Measurements from ENCODE around the gene CREB3L2. TPM values are rescaled to one million over a fixed set of nuclear protein-coding genes. Genes with fewer than 3 reads are reported as not detected.
A peak's percentile ranks its signal among the peaks of the same experiment; 100 is the strongest.

The CREB3L2 gene
- total RNA-seq, 1 donor: 28.6 TPM

DNA sequence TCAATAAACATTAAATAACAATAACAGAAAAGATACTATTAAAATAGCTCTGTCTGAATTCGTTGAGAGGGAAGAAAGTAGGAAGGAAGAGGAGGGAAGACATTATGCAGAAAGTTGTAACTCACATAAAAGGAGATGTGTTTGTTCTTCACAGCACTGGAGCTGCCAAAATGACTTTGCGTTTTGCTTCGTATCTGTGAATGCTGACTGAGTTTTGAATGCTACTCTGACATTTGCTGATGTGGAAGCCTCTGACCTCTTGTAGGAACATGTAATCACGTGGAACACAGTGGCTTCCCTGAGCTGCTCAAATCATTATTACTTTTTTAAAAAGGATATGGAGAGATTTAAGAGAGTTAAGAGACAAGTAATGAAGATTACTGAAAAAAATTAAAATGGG, 139.5 kb downstream of the CREB3L2 start:
- Histone ChIP-seq H3K27me3 (ENCODE audit: insufficient read depth, low read length) (no peaks in the 10 kb centered on the region), H3K79me2 (ENCODE audit: insufficient read depth, low read length) (no peaks in the 10 kb centered on the region), H3K27ac (ENCODE audit: low read depth, low read length) (no peak overlapping the region), H3K9me3 (ENCODE audit: low read depth, low read length) (no peaks in the 10 kb centered on the region), H3K4me3 (ENCODE audit: insufficient read depth, low read length) (no peak overlapping the region), H3K4me1 (ENCODE audit: insufficient read depth, low read length) (no peaks in the 10 kb centered on the region), H3K4me2 (ENCODE audit: insufficient read depth, low read length) (no peak overlapping the region), H3K36me3 (ENCODE audit: insufficient read depth, low read length) (peaks cover 65% of the 10 kb centered on the region), H2AFZ (ENCODE audit: low read length) (no peak overlapping the region), H4K20me1 (ENCODE audit: insufficient read depth, low read length) (no peaks in the 10 kb centered on the region)
- TF ChIP-seq, protein P1, sequence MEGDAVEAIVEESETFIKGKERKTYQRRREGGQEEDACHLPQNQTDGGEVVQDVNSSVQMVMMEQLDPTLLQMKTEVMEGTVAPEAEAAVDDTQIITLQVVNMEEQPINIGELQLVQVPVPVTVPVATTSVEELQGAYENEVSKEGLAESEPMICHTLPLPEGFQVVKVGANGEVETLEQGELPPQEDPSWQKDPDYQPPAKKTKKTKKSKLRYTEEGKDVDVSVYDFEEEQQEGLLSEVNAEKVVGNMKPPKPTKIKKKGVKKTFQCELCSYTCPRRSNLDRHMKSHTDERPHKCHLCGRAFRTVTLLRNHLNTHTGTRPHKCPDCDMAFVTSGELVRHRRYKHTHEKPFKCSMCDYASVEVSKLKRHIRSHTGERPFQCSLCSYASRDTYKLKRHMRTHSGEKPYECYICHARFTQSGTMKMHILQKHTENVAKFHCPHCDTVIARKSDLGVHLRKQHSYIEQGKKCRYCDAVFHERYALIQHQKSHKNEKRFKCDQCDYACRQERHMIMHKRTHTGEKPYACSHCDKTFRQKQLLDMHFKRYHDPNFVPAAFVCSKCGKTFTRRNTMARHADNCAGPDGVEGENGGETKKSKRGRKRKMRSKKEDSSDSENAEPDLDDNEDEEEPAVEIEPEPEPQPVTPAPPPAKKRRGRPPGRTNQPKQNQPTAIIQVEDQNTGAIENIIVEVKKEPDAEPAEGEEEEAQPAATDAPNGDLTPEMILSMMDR (IDR thresholded peaks at IDR 0.05; ENCODE audit: extremely low read depth, low read depth, low read length): no peak
- DNase-seq (ENCODE audit: insufficient read length, low spot score, missing footprints): no peak

DNA sequence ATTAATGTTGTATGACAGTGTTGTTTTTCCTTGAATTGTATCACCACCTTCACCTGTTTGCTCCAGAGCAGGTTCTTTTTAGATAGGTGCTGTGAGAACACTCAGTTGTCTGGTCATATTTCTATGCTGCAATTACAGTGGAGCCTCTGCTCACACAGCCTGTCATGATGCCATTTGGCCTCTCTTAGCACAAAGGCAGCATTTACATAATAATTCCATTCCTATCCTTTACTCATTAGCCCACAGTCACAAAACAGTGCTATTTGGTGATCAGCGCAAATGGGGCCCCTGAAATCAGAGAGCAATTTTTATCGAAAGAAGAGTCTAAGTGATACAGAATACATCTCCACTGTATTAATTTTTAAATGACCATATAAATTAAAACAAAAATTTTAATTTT, 141.3 kb downstream of the CREB3L2 start:
- Histone ChIP-seq H3K4me3 (ENCODE audit: insufficient read depth, low read length) (no peak overlapping the region), H3K79me2 (ENCODE audit: insufficient read depth, low read length) (no peaks in the 10 kb centered on the region), H3K4me2 (ENCODE audit: insufficient read depth, low read length) (no peak overlapping the region), H3K27ac (ENCODE audit: low read depth, low read length) (no peak overlapping the region), H2AFZ (ENCODE audit: low read length) (no peak overlapping the region), H3K36me3 (ENCODE audit: insufficient read depth, low read length) (peaks cover 48% of the 10 kb centered on the region), H3K9me3 (ENCODE audit: low read depth, low read length) (no peaks in the 10 kb centered on the region), H4K20me1 (ENCODE audit: insufficient read depth, low read length) (no peaks in the 10 kb centered on the region), H3K4me1 (ENCODE audit: insufficient read depth, low read length) (no peaks in the 10 kb centered on the region), H3K27me3 (ENCODE audit: insufficient read depth, low read length) (no peaks in the 10 kb centered on the region)
- no peak for DNase-seq (ENCODE audit: insufficient read length, low spot score, missing footprints)
- TF ChIP-seq, protein P1 (IDR thresholded peaks at IDR 0.05; ENCODE audit: extremely low read depth, low read depth, low read length): no peak

GRCh38 chr7:137853053-137853452, 148.8 kb downstream of the CREB3L2 start:
- no peak for DNase-seq (ENCODE audit: insufficient read length, low spot score, missing footprints)
- TF ChIP-seq, protein P1 (IDR thresholded peaks at IDR 0.05; ENCODE audit: extremely low read depth, low read depth, low read length): no peak
- Histone ChIP-seq H3K79me2 (ENCODE audit: insufficient read depth, low read length) (no peaks in the 10 kb centered on the region), H3K9me3 (ENCODE audit: low read depth, low read length) (no peaks in the 10 kb centered on the region), H3K27me3 (ENCODE audit: insufficient read depth, low read length) (no peaks in the 10 kb centered on the region), H3K4me2 (ENCODE audit: insufficient read depth, low read length) (no peak overlapping the region), H4K20me1 (ENCODE audit: insufficient read depth, low read length) (no peaks in the 10 kb centered on the region), H3K4me1 (ENCODE audit: insufficient read depth, low read length) (peaks cover 23% of the 10 kb centered on the region), H3K36me3 (ENCODE audit: insufficient read depth, low read length) (peaks cover 18% of the 10 kb centered on the region), H3K27ac (ENCODE audit: low read depth, low read length) (peak overlapping the region; percentile 88), H3K4me3 (ENCODE audit: insufficient read depth, low read length) (no peak overlapping the region), H2AFZ (ENCODE audit: low read length) (no peak overlapping the region)

- Histone ChIP-seq H4K20me1 (ENCODE audit: insufficient read depth, low read length) (no peaks in the 10 kb centered on the region), H3K27ac (ENCODE audit: low read depth, low read length) (peak overlapping the region; percentile 88), H3K4me2 (ENCODE audit: insufficient read depth, low read length) (no peak overlapping the region), H3K4me3 (ENCODE audit: insufficient read depth, low read length) (no peak overlapping the region), H3K27me3 (ENCODE audit: insufficient read depth, low read length) (no peaks in the 10 kb centered on the region), H3K79me2 (ENCODE audit: insufficient read depth, low read length) (peaks cover 2% of the 10 kb centered on the region), H3K4me1 (ENCODE audit: insufficient read depth, low read length) (peaks cover 29% of the 10 kb centered on the region), H3K9me3 (ENCODE audit: low read depth, low read length) (no peaks in the 10 kb centered on the region), H2AFZ (ENCODE audit: low read length) (no peak overlapping the region), H3K36me3 (ENCODE audit: insufficient read depth, low read length) (peaks cover 18% of the 10 kb centered on the region)
- TF ChIP-seq, protein P1 (IDR thresholded peaks at IDR 0.05; ENCODE audit: extremely low read depth, low read depth, low read length): no peak
- DNase-seq (ENCODE audit: insufficient read length, low spot score, missing footprints): no peak
Measured at GRCh38 chr7:137852108-137852507, 149.8 kb downstream of the CREB3L2 start.
